Measurements from ENCODE around the gene ZSCAN10.

The ZSCAN10 gene

DNA sequence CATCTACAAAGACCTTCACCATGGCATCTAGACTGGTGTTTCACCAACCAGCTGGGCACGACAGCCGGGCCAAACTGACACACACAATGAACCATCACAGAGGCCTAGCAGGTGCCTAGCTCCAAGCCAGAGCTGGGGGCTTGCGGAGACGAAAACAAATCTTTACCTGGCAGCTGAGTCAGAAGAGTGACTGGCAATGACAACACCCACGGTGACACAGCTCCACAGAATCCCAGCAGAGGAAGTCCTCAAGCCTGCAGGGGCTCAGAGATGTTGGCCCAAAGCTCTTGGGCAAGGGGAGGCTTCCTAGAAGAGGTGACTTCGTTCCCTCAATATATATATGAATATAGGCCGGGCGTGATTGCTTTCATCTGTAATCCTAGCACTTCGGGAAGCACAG, 47.6 kb downstream of the ZSCAN10 start:
- no peak for TF ChIP-seq FOXP2 (optimal IDR thresholded peaks at IDR 0.05; ENCODE audit: control extremely low read depth, extremely low read length, insufficient read depth)
- H3K9me3 ChIP-seq (ENCODE audit: low read depth, low read length): no peaks in the 10 kb centered on the region
- H3K9ac ChIP-seq (ENCODE audit: insufficient read length): no peak overlapping the region
- H3K4me3 ChIP-seq: no peak overlapping the region
- DNase-seq (ENCODE audit: low read depth, low spot score): no peak
- H3K36me3 ChIP-seq (ENCODE audit: insufficient read depth, low read length): no peaks in the 10 kb centered on the region
- no peak overlapping the region for H3K27ac ChIP-seq

- H3K27ac ChIP-seq: no peak overlapping the region
- no peak for TF ChIP-seq FOXP2 (optimal IDR thresholded peaks at IDR 0.05; ENCODE audit: control extremely low read depth, extremely low read length, insufficient read depth)
- TF ChIP-seq POLR2AphosphoS5 (IDR thresholded peaks at IDR 0.05; ENCODE audit: borderline replicate concordance, low read depth, low read length): no peak
- TF ChIP-seq EZH2 (IDR thresholded peaks at IDR 0.05): no peak
- H3K36me3 ChIP-seq (ENCODE audit: insufficient read depth, low read length): no peaks in the 10 kb centered on the region
- no peaks in the 10 kb centered on the region for H3K9me3 ChIP-seq (ENCODE audit: low read depth, low read length)
- no peak for DNase-seq (ENCODE audit: low read depth, low spot score)
- H3K9ac ChIP-seq (ENCODE audit: insufficient read length): no peak overlapping the region
- no peak overlapping the region for H3K4me3 ChIP-seq
Observed at GRCh38 chr16:3051009-3051408, 48.1 kb downstream of the ZSCAN10 start.

- Histone ChIP-seq H3K9ac (ENCODE audit: insufficient read length) (no peak overlapping the region), H3K4me3 (no peak overlapping the region), H3K36me3 (ENCODE audit: insufficient read depth, low read length) (no peaks in the 10 kb centered on the region), H3K27ac (no peak overlapping the region), H3K9me3 (ENCODE audit: low read depth, low read length) (no peaks in the 10 kb centered on the region)
- no peak for DNase-seq (ENCODE audit: low read depth, low spot score)
- TF ChIP-seq POLR2AphosphoS5 (IDR thresholded peaks at IDR 0.05; ENCODE audit: borderline replicate concordance, low read depth, low read length) (no peak), FOXP2 (optimal IDR thresholded peaks at IDR 0.05; ENCODE audit: control extremely low read depth, extremely low read length, insufficient read depth) (no peak), EZH2 (IDR thresholded peaks at IDR 0.05) (no peak)
Observed at GRCh38 chr16:3050487-3050886, 48.6 kb downstream of the ZSCAN10 start.

- TF ChIP-seq EZH2 (IDR thresholded peaks at IDR 0.05) (no peak), POLR2AphosphoS5 (IDR thresholded peaks at IDR 0.05; ENCODE audit: borderline replicate concordance, low read depth, low read length) (no peak), FOXP2 (optimal IDR thresholded peaks at IDR 0.05; ENCODE audit: control extremely low read depth, extremely low read length, insufficient read depth) (no peak)
Observed at GRCh38 chr16:3049921-3050481, 49.1 kb downstream of the ZSCAN10 start.

GRCh38 chr16:3047387-3047720, 51.7 kb downstream of the ZSCAN10 start:
- Histone ChIP-seq H3K36me3 (ENCODE audit: insufficient read depth, low read length) (no peaks in the 10 kb centered on the region), H3K9ac (ENCODE audit: insufficient read length) (no peak overlapping the region), H3K27ac (no peak overlapping the region), H3K9me3 (ENCODE audit: low read depth, low read length) (no peaks in the 10 kb centered on the region), H3K4me3 (no peak overlapping the region)
- no peak for TF ChIP-seq EZH2 (IDR thresholded peaks at IDR 0.05)
- no peak for TF ChIP-seq POLR2AphosphoS5 (IDR thresholded peaks at IDR 0.05; ENCODE audit: borderline replicate concordance, low read depth, low read length)
- TF ChIP-seq FOXP2 (optimal IDR thresholded peaks at IDR 0.05; ENCODE audit: control extremely low read depth, extremely low read length, insufficient read depth): no peak
- no peak for DNase-seq (ENCODE audit: low read depth, low spot score)

More at GRCh38 chr16:3049921-3050481, 49.1 kb downstream of the ZSCAN10 start:
- DNase-seq (ENCODE audit: low read depth, low spot score): no peak
- H3K4me3 ChIP-seq: no peak overlapping the region
- no peaks in the 10 kb centered on the region for H3K36me3 ChIP-seq (ENCODE audit: insufficient read depth, low read length)
- no peak overlapping the region for H3K9ac ChIP-seq (ENCODE audit: insufficient read length)
- no peak overlapping the region for H3K27ac ChIP-seq
- H3K9me3 ChIP-seq (ENCODE audit: low read depth, low read length): no peaks in the 10 kb centered on the region

GRCh38 chr16:3046641-3047386, 52.3 kb downstream of the ZSCAN10 start:
- peak overlapping the region; percentile 70 for H3K9ac ChIP-seq (ENCODE audit: insufficient read length)
- H3K27ac ChIP-seq: no peak overlapping the region
- H3K36me3 ChIP-seq (ENCODE audit: insufficient read depth, low read length): no peaks in the 10 kb centered on the region
- no peak for DNase-seq (ENCODE audit: low read depth, low spot score)
- H3K9me3 ChIP-seq (ENCODE audit: low read depth, low read length): no peaks in the 10 kb centered on the region
- peak overlapping the region; percentile 82 for H3K4me3 ChIP-seq
- TF ChIP-seq EZH2 (IDR thresholded peaks at IDR 0.05) (no peak), FOXP2 (optimal IDR thresholded peaks at IDR 0.05; ENCODE audit: control extremely low read depth, extremely low read length, insufficient read depth) (no peak)

DNA sequence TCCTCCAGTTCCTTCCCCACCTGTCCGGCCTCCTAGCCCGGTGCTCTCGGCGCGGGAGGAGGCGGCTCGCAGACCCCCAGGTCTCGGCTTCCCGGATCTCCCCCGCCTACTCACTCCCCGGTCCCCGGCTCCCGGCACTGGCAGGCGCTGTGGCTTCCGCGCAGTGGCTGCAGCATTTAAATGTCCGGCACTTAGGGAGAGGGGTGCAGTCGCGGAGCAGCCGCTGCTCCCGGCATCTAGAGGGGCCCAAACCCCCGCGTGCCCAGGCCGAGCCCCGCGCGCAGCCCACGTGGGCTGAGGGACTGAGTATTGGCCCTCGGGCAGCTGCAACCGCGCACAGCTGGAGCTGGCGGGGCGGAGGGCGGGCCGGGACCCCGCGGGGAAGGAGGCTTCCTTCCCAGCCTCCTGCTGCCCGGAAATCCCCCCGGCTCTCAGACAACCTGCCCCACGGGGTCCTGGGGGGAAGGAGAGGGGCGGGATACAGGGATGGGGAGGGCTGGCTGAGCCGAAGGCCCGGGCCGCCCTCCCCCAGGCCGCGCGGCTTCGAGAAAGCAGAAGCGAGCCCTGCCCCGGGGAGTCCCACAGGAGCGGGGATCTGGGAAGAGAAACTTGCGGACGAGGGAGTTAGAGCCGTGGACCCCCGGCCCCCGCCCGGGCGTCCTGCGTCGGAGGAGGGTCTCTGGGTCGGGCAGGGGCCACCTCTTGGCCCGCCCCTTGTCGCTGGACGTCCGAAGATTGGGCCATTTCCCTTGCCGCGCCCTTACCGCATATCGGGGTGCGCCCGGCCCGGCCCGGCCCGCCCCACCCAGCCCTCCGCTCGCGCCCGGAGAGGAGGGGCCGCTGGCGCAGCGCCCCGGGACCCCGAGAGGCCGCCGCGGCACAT, 53.1 kb downstream of the ZSCAN10 start, which contains the start of gene MMP25:
TSS of gene MMP25 (plus strand) at position 804 of the 883 bp plus-strand sequence. CDS start 357 bp downstream, outside the sequence.
- no peak for DNase-seq (ENCODE audit: low read depth, low spot score)
- peak within 1 kb of the TSS; percentile 70 for H3K9ac ChIP-seq (ENCODE audit: insufficient read length)
- no peaks in the 10 kb centered on the region for H3K9me3 ChIP-seq (ENCODE audit: low read depth, low read length)
- H3K27ac ChIP-seq: no peak within 1 kb of the TSS
- no peak for TF ChIP-seq FOXP2 (optimal IDR thresholded peaks at IDR 0.05; ENCODE audit: control extremely low read depth, extremely low read length, insufficient read depth)
- TF ChIP-seq EZH2 (IDR thresholded peaks at IDR 0.05): no peak
- no peak for TF ChIP-seq POLR2AphosphoS5 (IDR thresholded peaks at IDR 0.05; ENCODE audit: borderline replicate concordance, low read depth, low read length)
- peak within 1 kb of the TSS; percentile 82 for H3K4me3 ChIP-seq
- H3K36me3 ChIP-seq (ENCODE audit: insufficient read depth, low read length): no peaks in the 10 kb centered on the region

DNA sequence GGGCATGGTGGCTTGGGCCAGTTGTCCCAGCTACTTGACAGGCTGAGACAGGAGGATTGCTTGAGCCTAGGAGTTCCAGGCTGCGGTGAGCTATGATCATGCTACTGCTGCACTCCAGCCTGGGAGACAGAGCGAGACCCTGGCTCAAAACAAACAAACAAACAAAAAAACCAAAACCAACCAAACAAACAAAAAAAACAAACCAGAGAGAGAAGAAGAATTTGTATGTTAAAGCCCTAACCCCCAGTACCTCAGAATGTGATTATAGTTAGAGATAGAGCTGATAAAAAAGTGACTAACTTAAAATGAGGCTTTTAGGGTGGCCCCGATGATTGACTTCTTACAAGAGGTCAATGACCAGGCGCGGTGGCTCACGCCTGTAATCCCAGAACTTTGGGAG, 54.4 kb downstream of the ZSCAN10 start:
- H3K9me3 ChIP-seq (ENCODE audit: low read depth, low read length): no peaks in the 10 kb centered on the region
- no peaks in the 10 kb centered on the region for H3K36me3 ChIP-seq (ENCODE audit: insufficient read depth, low read length)
- TF ChIP-seq POLR2AphosphoS5 (IDR thresholded peaks at IDR 0.05; ENCODE audit: borderline replicate concordance, low read depth, low read length): no peak
- no peak for TF ChIP-seq FOXP2 (optimal IDR thresholded peaks at IDR 0.05; ENCODE audit: control extremely low read depth, extremely low read length, insufficient read depth)
- TF ChIP-seq EZH2 (IDR thresholded peaks at IDR 0.05): no peak
- DNase-seq (ENCODE audit: low read depth, low spot score): no peak
- H3K4me3 ChIP-seq: no peak overlapping the region
- no peak overlapping the region for H3K27ac ChIP-seq
- no peak overlapping the region for H3K9ac ChIP-seq (ENCODE audit: insufficient read length)

Data from SK-N-MC (cell line).